Peyer's patch (tissue), 4 donors: Measurements from ENCODE around the gene TPBGL. TPM values are rescaled to one million over a fixed set of nuclear protein-coding genes. Genes with fewer than 3 reads are reported as not detected.

Experiments
- DNase-seq, 3 donors: peaks; one replicate each; pipeline ENCODE4 v3.0.0-alpha.2; 2017 to 2019
- H3K27ac ChIP-seq, 4 donors: fragments of 200-600 bp; sonication (generic); one replicate each; pipeline ENCODE4 v1.5.1; 2016 to 2019
- H3K27me3 ChIP-seq, 2 donors: fragments of 200-600 bp; sonication (generic); one replicate each; pipeline ENCODE4 v1.5.1; 2019
- H3K36me3 ChIP-seq, 3 donors: fragments of 200-600 bp; sonication (generic); one replicate each; pipeline ENCODE4 v1.5.1; 2016 to 2019
- H3K4me1 ChIP-seq, 4 donors: fragments of 200-600 bp; sonication (generic); one replicate each; pipeline ENCODE4 v1.5.1; 2016 to 2019
- H3K4me3 ChIP-seq, 4 donors: fragments of 200-600 bp; sonication (generic); 1 replicate in 3 of 4; 2 replicates in 1 of 4; pipeline ENCODE4 v1.5.1; 2016 to 2019; ENCODE audit warnings: mild to moderate bottlenecking in 1 of 4
- H3K9me3 ChIP-seq, 4 donors: fragments of 200-600 bp; sonication (generic); one replicate each; pipeline ENCODE4 v1.5.1; 2016 to 2019; ENCODE audit warnings: mild to moderate bottlenecking in 1 of 4
- POLR2A ChIP-seq, 2 donors: fragments of 450-650 bp; IDR thresholded peaks; one replicate each; pipeline ENCODE4 v1.5.1; 2017; ENCODE audit warnings: antibody characterized with exemption in 2 of 2, mild to moderate bottlenecking in 2 of 2, moderate library complexity in 2 of 2
- total RNA-seq, 4 donors: library from RNA; depleted of rRNA; stranded (reverse); fragments of >200 nt; gene quantifications; one replicate each; pipeline ENCODE4 v1.1.0, GENCODE V29; 2016
- TF ChIP-seq, protein P1 (sequence below), 6 experiments: fragments of 450-650 bp in 4 of 6; fragments of 200-600 bp in 2 of 6; sonication (generic) in 1 of 6; IDR thresholded peaks; one replicate each; pipeline ENCODE4 v1.5.1; 2017 to 2019; ENCODE audit warnings: antibody characterized with exemption in 6 of 6, mild to moderate bottlenecking in 3 of 6, moderate library complexity in 1 of 6

TPBGL gene
- total RNA-seq, 4 donors from 2014 or later, result 0.35 TPM; not detected in 3

DNA sequence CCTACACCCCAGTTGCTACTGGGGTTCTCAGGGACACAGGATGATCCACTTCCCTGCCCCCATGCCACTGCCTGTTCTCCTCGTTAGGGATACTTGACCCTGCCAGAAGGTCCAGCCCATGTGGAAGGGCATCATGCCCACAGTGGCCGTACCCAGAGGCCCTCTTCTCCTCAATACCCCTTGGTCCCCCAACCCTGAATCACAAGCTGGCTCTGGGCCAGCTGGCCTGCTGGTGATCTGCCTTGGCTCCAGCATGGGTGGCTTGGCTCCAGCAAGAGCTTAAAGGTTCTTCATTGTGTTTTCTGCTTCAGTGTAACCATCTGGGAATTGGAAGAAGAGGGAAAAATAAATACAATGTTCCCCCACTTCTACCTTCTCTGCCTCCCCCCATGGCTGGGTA, 11.1 kb upstream of the TPBGL start:
- no peaks in the 10 kb centered on the region for H3K9me3 ChIP-seq
- DNase-seq, result peak in 1 of 3 donors; percentile 25
- no peaks in the 10 kb centered on the region for H3K4me1 ChIP-seq
- no peak overlapping the region for H3K27ac ChIP-seq
- TF ChIP-seq, protein P1, sequence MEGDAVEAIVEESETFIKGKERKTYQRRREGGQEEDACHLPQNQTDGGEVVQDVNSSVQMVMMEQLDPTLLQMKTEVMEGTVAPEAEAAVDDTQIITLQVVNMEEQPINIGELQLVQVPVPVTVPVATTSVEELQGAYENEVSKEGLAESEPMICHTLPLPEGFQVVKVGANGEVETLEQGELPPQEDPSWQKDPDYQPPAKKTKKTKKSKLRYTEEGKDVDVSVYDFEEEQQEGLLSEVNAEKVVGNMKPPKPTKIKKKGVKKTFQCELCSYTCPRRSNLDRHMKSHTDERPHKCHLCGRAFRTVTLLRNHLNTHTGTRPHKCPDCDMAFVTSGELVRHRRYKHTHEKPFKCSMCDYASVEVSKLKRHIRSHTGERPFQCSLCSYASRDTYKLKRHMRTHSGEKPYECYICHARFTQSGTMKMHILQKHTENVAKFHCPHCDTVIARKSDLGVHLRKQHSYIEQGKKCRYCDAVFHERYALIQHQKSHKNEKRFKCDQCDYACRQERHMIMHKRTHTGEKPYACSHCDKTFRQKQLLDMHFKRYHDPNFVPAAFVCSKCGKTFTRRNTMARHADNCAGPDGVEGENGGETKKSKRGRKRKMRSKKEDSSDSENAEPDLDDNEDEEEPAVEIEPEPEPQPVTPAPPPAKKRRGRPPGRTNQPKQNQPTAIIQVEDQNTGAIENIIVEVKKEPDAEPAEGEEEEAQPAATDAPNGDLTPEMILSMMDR (IDR thresholded peaks at IDR 0.05), result no peak
- TF ChIP-seq POLR2A (IDR thresholded peaks at IDR 0.05), result no peak
- no peaks in the 10 kb centered on the region for H3K27me3 ChIP-seq
- H3K4me3 ChIP-seq, result no peak overlapping the region
- no peaks in the 10 kb centered on the region for H3K36me3 ChIP-seq

DNA sequence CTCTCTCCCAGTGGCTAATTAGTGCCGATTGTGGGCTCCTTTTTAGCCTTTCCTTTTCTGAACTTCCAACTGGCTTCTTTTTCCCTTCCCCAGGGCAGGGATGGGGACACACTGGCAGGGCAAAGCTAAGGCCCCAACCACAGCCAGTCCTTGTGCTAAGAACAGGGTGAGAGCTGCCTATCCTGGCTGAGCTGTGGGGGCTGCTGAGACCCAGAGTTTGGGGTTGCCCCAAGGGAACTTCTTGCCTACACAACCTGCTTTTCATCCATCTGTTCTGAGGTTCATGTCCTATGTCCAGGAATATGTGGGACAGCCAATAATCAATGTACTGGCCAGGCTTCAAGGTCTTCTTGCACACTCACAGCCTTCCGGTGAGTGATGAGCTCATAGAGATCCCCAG, 10.0 kb upstream of the TPBGL start:
- Histone ChIP-seq H3K36me3 (no peaks in the 10 kb centered on the region), H3K27me3 (no peaks in the 10 kb centered on the region), H3K4me3 (no peak overlapping the region), H3K4me1 (no peaks in the 10 kb centered on the region), H3K9me3 (no peaks in the 10 kb centered on the region), H3K27ac (no peak overlapping the region)
- peak in 1 of 3 donors; percentile 1 for DNase-seq
- TF ChIP-seq, protein P1 (IDR thresholded peaks at IDR 0.05), result no peak
- TF ChIP-seq POLR2A (IDR thresholded peaks at IDR 0.05), result no peak

DNA sequence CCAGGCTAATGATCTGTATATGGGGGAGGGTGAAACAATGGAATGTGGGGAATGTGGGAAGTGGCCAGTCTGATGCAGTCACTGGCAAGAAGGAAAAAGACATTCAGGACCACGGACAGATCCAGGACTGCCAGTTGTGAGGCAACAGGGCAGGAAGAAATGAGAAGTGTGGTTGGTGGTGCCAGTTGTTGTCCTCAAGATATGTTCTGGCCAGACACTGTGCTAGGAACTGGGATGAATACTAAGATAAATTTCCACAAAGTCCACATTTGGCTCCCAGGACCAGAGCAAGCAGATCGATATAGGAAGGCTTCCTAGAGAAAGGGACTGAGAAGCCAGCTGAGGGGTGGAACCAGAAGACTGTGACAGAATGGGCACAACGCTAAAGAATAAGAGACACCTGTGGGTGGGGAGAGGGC, 6.8 kb upstream of the TPBGL start:
- TF ChIP-seq POLR2A (IDR thresholded peaks at IDR 0.05), result no peak
- TF ChIP-seq, protein P1 (IDR thresholded peaks at IDR 0.05), result no peak
- Histone ChIP-seq H3K36me3 (no peaks in the 10 kb centered on the region), H3K9me3 (no peaks in the 10 kb centered on the region), H3K4me3 (no peak overlapping the region), H3K4me1 (no peaks in the 10 kb centered on the region), H3K27me3 (no peaks in the 10 kb centered on the region), H3K27ac (no peak overlapping the region)
- peak in 1 of 3 donors; percentile 47 for DNase-seq

DNA sequence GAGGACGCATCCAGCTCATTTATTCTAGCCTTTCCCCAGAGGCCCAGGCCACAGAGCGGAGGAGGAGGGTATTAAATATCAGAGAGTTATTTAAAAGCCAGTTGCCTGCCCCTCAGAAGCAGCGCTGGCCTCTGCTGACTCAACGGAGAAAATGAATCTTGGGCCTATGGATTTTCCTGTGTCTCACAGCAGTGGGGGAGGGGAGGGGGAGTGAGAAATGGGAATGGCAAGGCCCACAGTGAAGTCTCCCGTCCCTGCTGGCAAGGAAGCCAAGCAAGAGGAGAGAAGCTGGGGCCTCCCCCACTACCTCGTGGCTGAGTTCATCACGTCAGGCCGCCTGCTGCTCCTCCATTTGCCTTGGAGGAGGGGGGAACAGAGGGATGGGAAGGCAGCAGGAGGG, 4.5 kb upstream of the TPBGL start:
- no peak overlapping the region for H3K4me3 ChIP-seq
- H3K9me3 ChIP-seq, result no peaks in the 10 kb centered on the region
- TF ChIP-seq POLR2A (IDR thresholded peaks at IDR 0.05), result no peak
- TF ChIP-seq, protein P1 (IDR thresholded peaks at IDR 0.05), result no peak
- peaks cover 0 to 14% of the 10 kb centered on the region in 2 donors for H3K27me3 ChIP-seq
- peak in 1 of 3 donors; percentile 26 for DNase-seq
- H3K27ac ChIP-seq, result no peak overlapping the region
- H3K36me3 ChIP-seq, result no peaks in the 10 kb centered on the region
- peaks cover 0 to 9% (median 4%) of the 10 kb centered on the region in 4 donors for H3K4me1 ChIP-seq

DNA sequence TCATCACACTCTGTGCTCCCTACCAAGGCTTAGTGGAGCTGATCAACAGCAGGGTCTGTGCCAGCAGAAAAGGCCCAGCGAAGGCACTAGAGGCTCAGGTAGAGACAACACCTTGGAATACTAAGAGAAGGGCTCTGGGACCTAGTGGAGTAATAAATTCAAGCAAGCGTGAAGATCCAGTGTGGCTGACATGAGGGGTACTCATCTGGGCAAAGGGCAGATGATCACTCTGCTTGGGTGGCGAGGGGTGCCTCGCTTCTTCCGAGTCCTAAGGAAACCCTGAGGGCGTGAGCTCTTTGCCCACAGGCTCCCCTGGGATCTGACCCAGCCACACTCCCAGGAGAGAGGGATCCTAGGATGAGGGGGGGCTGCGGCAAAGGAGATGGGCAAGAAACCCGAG, 3.5 kb upstream of the TPBGL start:
- Histone ChIP-seq H3K9me3 (no peaks in the 10 kb centered on the region), H3K27me3 (peaks cover 0 to 16% of the 10 kb centered on the region in 2 donors), H3K4me3 (no peak overlapping the region), H3K36me3 (no peaks in the 10 kb centered on the region), H3K4me1 (peaks cover 0 to 17% (median 6%) of the 10 kb centered on the region in 4 donors), H3K27ac (no peak overlapping the region)
- peak in 1 of 3 donors; percentile 33 for DNase-seq
- TF ChIP-seq POLR2A (IDR thresholded peaks at IDR 0.05), result no peak
- TF ChIP-seq, protein P1 (IDR thresholded peaks at IDR 0.05), result no peak
